Right lobe of liver (tissue), 4 donors: ENCODE measurements around the gene BTF3.

Source experiments
- POLR2A ChIP-seq: fragments of 450-650 bp; IDR thresholded peaks from one replicate; pipeline ENCODE4 v1.6.1; 2017; ENCODE audit warnings: antibody characterized with exemption, mild to moderate bottlenecking
- TF ChIP-seq, protein P1 (sequence below), 4 donors: fragments of 200-600 bp in 3 of 4; fragments of 450-650 bp in 1 of 4; IDR thresholded peaks; one replicate each; pipeline versions ENCODE4 v1.5.1 to v1.8.0; 2016 to 2022; ENCODE audit warnings: antibody characterized with exemption in 4 of 4, mild to moderate bottlenecking in 2 of 4
- donor health status: DM: no; HTN: no; CAD: no.
- donor health status: DM: no; HTN: no; CAD: no.
- donor health status: DM: no; HTN: yes; CAD: no.

- TF ChIP-seq, protein P1, sequence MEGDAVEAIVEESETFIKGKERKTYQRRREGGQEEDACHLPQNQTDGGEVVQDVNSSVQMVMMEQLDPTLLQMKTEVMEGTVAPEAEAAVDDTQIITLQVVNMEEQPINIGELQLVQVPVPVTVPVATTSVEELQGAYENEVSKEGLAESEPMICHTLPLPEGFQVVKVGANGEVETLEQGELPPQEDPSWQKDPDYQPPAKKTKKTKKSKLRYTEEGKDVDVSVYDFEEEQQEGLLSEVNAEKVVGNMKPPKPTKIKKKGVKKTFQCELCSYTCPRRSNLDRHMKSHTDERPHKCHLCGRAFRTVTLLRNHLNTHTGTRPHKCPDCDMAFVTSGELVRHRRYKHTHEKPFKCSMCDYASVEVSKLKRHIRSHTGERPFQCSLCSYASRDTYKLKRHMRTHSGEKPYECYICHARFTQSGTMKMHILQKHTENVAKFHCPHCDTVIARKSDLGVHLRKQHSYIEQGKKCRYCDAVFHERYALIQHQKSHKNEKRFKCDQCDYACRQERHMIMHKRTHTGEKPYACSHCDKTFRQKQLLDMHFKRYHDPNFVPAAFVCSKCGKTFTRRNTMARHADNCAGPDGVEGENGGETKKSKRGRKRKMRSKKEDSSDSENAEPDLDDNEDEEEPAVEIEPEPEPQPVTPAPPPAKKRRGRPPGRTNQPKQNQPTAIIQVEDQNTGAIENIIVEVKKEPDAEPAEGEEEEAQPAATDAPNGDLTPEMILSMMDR (IDR thresholded peaks at IDR 0.05): no peak
- no peak for TF ChIP-seq POLR2A
These were observed 8.3 kb downstream of the BTF3 start for GRCh38 chr5:73506459-73506955.
